ENCODE results near the gene PAPOLA.

GRCh38 chr14:96503306-96503679 is 1.1 kb downstream of the PAPOLA start:
- TF ChIP-seq ZBTB21 (tag by site-specific recombination; IDR thresholded peaks at IDR 0.05) = no peak
- TF ChIP-seq ZNF704 (tag by site-specific recombination; IDR thresholded peaks at IDR 0.05) = no peak
- TF ChIP-seq ZNF629 (tag by site-specific recombination; IDR thresholded peaks at IDR 0.05) = no peak
- TF ChIP-seq PRDM10 (tag by site-specific recombination; IDR thresholded peaks at IDR 0.05) = no peak
- no peak for TF ChIP-seq ZFP41 (tag by site-specific recombination; IDR thresholded peaks at IDR 0.05; ENCODE audit: borderline replicate concordance)
- TF ChIP-seq ELK4 (IDR thresholded peaks at IDR 0.05; ENCODE audit: borderline replicate concordance, low read depth, low read length) = no peak
- TF ChIP-seq REST (tag by site-specific recombination; IDR thresholded peaks at IDR 0.05) = no peak
- TF ChIP-seq ZBTB7A (tag by site-specific recombination; IDR thresholded peaks at IDR 0.05; ENCODE audit: low read depth) = no peak
- TF ChIP-seq CTCF (tag by site-specific recombination; IDR thresholded peaks at IDR 0.05) = no peak
- no peak for TF ChIP-seq REPIN1 (tag by site-specific recombination; IDR thresholded peaks at IDR 0.05; ENCODE audit: low read depth)
- no peak for TF ChIP-seq FEZF1 (tag by site-specific recombination; IDR thresholded peaks at IDR 0.05)
- no peak for TF ChIP-seq GLI4 (tag by site-specific recombination; IDR thresholded peaks at IDR 0.05)

All from HEK293 (cell line).